Fibroblast of upper back skin (primary cell): ENCODE measurements around the gene MAPT.

Experiments
- DNase-seq: peaks from one replicate; pipeline ENCODE4 v3.0.0-alpha.2; 2013

MAPT gene

GRCh38 chr17:46035112-46035818, 140.9 kb downstream of the MAPT start:
- no peak for DNase-seq

GRCh38 chr17:46036491-46036890, 142.1 kb downstream of the MAPT start:
- no peak for DNase-seq

DNA sequence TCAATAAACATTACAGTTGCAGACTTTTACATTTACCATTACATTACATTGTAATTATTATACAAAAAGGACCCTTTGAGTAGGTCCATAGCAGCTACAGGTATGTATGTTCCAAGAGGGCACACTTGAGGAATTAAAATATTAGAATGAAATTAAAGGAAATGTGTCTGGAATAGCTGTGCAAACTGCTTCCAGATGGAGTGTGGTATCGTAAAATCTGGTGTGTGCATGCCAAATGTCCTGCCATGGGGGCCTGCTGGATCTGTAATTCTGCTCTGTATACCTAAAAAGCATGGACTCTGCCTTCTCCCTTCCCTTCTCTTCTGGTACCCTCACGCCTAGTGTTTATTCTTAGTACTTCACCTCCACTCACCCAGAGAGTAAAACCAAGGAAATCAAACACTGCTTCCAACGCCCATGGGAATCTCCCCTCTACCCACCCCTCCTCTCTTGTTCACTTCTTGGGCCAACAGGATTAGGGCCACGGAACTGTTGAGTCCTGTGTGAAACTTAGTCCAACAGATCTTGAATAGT, 143.4 kb downstream of the MAPT start:
- no peak for DNase-seq

DNA sequence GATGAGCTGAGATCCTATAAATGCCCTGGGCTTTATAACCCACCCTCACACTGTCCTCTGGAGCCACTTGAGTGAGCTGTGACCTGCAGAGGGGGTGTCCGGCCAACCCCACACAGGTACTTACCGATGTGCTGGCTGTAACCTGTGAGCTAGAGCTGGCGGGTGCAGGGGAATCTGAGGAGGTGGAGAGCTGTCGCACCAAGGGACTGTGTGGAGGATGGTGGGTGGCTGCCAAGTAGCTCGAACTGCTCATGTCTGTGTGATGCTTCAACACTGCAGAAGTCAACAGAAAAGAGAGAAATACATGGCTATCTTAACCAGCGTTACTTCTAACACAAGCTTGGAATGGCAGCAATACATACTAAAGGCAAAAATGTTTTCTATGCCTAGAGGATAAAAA, 144.1 kb downstream of the MAPT start:
- DNase-seq: no peak

DNA sequence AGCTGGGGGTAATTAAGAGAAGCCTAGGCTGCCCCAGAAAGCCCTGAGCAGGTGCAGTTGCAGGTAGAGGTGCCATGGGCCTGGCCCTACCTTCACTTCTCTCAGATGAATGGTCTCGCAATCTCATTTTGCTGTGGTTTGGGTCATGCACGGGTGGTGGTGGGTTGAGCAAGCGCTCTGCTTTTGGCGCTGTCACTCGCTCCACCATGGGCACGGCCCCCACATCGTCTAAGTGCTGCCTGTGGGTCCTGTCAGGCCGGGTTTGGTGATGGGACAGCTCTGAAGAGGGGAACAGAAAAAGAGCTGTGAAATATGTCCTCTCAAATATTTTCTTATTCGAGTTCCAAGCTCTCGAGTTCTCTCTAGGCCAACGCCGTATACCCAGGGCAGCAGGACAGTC, 144.6 kb downstream of the MAPT start:
- DNase-seq: no peak

DNA sequence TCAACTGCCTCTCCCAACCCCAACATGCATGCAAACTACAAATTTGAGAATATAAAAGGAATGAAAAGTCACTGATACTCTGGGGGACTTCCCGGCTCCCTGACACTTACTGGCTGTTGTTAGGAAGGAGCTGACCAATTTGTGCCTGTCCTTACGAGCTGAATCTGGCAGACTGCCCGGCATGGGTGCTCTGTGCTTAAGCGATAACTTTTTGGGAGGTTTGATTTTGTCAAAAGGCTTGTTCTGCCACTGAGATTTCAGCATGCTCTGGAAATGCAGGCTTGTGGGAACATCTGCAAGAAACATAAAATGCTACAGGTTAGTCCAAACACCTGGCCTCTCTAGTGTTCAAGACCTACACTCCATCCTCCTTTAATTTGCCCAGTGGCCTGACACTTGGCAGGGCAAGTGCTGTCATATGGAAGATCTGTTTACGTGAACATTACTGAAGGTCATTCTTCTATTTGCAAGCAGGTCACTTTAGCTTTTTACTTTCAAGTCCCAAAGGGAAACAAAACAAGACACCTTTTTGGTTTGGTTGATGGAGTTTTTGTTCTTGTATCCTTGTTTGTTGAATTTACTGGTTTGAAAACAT, 145.3 kb downstream of the MAPT start:
- DNase-seq: no peak

GRCh38 chr17:46042246-46042645, 147.9 kb downstream of the MAPT start:
- no peak for DNase-seq

- no peak for DNase-seq
These were observed 148.6 kb downstream of the MAPT start for GRCh38 chr17:46042925-46043324.

- no peak for DNase-seq
These were observed 149.3 kb downstream of the MAPT start for GRCh38 chr17:46043606-46044005.

GRCh38 chr17:46044286-46044928, 150.1 kb downstream of the MAPT start:
- DNase-seq: peak; percentile 89

DNA sequence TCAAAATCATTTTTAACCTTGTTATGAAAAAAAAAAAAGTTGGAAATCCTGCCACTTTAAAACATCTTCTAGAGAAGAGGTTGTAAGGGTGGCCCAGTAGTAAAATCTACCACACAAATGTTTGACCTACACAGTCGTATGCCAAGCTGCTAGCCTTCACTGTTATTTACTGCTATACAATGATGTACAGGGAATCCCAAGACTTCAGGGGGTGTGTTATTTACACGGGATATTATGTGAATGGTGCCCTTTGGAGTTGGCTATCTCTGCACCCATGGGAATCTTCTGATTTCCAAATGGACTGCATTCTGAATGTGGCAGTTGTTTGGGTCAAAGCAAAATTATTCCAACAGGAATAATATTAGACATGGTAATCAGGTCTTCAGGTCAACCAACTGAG, 150.6 kb downstream of the MAPT start:
- no peak for DNase-seq

- no peak for DNase-seq
These were observed 151.3 kb downstream of the MAPT start for GRCh38 chr17:46045639-46046038.

GRCh38 chr17:46046957-46047356, 152.6 kb downstream of the MAPT start:
- DNase-seq: peak; percentile 29

- no peak for DNase-seq
These were observed 153.0 kb downstream of the MAPT start for GRCh38 chr17:46047398-46047797.

GRCh38 chr17:46047856-46048255, 153.5 kb downstream of the MAPT start:
- no peak for DNase-seq

- no peak for DNase-seq
These were observed 155.3 kb downstream of the MAPT start for GRCh38 chr17:46049656-46050055.

- peak; percentile 25 for DNase-seq
These were observed 159.7 kb downstream of the MAPT start for GRCh38 chr17:46053911-46054534.

GRCh38 chr17:46056800-46057304, 162.5 kb downstream of the MAPT start:
- DNase-seq: peak; percentile 41

DNA sequence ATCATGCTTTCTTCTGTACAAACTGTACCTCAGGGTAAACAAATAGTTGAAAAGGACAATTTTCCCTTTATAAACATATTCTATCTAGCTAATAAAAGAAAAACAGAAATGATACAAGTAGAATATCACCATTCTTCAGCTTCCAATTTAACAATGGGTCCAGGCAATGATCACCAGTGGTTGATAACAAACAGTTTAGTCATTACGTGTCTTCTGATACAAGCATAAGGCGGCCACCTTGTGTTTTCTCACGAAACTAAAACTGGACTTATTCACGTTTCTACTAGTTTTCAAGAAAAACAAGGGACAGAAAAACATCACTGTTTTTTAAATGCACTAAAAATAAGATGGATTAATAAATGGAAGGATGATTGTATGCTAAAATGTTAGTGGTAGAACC, 163.0 kb downstream of the MAPT start:
- DNase-seq: no peak

- DNase-seq: no peak
These were observed 165.1 kb downstream of the MAPT start for GRCh38 chr17:46059486-46059885.

- DNase-seq: no peak
These were observed 166.1 kb downstream of the MAPT start for GRCh38 chr17:46060461-46060860.

GRCh38 chr17:46061435-46061834, 167.1 kb downstream of the MAPT start:
- peak; percentile 10 for DNase-seq

DNA sequence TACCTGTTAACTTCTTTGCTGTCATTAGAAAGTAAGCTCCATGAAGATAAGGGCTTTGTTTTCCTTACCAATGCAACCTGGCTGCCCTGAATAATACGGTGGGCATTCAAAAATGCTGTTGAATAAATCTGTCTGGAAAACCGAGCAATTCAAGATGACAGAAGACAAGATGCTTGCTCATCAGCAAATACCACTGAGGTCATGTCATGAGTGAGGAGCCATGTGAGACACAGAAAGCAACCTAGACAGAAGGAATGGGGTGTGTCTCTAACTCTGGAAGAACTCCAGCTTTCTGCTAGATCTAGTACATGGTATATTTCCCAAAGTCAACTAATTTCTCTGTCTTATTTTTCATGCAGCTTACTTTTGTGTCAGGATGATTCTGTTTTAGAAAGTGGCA, 168.9 kb downstream of the MAPT start:
- peak; percentile 87 for DNase-seq
